ENCODE data around the gene DLG2.
A peak's percentile ranks its signal among the peaks of the same experiment; 100 is the strongest.

DLG2 gene

GRCh38 chr11:84544566-84544965 lies 1082.6 kb downstream of the DLG2 start:
- TF ChIP-seq, protein P1, sequence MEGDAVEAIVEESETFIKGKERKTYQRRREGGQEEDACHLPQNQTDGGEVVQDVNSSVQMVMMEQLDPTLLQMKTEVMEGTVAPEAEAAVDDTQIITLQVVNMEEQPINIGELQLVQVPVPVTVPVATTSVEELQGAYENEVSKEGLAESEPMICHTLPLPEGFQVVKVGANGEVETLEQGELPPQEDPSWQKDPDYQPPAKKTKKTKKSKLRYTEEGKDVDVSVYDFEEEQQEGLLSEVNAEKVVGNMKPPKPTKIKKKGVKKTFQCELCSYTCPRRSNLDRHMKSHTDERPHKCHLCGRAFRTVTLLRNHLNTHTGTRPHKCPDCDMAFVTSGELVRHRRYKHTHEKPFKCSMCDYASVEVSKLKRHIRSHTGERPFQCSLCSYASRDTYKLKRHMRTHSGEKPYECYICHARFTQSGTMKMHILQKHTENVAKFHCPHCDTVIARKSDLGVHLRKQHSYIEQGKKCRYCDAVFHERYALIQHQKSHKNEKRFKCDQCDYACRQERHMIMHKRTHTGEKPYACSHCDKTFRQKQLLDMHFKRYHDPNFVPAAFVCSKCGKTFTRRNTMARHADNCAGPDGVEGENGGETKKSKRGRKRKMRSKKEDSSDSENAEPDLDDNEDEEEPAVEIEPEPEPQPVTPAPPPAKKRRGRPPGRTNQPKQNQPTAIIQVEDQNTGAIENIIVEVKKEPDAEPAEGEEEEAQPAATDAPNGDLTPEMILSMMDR (IDR thresholded peaks at IDR 0.05): no peak

DNA sequence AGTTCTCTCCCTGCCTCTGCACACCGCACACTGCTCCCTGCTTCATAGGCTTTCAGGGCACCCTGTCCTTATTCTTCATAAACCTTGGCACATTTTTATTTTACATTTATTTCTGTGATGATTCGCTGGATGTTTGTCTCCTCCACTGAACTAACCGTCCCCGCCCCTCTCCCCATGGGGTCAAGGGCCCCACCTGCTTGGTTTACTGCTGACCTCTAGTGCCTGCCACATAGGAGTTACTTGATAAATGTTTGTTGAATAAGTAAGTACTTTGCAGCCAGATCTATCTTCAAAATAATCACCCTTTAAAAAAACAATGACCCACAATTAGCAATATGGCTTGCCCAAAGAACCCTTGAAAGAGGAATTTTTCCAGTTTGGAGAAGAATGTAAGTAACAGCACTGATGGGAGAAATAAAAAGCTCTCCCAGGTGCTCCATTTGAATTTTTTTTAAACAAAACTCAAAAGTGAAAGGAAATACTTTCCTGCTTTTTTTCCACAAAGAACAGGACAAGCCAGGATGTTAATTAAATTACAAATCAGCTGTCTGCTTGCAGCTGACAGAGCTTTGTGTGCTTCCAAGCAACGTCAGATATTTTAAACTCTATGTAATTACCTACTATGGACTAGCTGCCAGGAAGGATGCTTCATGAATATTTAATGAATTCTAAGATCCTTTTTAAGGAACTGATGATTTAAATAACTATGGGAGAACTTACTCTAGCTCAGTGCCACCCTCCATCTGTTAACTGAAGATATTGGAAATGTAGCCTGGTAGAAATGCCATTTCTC lies 1083.6 kb downstream of the DLG2 start:
- TF ChIP-seq, protein P1 (IDR thresholded peaks at IDR 0.05): no peak

DNA sequence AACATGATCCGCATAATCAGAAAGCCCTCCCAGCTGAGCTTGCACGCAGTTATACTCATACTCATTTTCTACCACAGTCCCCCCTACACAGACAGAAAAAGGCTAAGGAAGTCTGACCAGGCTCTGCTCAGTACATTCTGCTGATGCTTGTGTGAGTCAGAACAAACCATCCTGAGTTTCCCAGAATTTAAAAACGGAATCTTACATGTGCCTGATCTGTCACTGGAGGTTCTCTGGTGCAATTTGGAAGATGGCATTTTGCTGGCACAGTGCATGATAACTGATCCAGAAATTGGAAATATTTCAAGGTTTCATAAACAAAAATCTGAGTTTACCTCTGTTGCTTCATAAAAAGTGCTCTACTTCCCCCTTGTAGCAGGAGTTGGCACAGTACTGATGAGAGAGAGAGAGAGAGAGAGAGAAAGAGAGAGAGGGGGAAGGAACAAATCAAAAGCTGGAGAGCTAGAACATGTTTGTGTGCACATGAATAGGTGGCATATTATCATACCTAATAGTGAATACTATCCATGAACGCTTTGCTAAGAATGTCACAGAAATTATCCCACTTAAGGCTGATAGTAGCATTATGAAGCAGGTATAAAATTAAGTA lies 1085.3 kb downstream of the DLG2 start:
- TF ChIP-seq, protein P1 (IDR thresholded peaks at IDR 0.05): no peak

DNA sequence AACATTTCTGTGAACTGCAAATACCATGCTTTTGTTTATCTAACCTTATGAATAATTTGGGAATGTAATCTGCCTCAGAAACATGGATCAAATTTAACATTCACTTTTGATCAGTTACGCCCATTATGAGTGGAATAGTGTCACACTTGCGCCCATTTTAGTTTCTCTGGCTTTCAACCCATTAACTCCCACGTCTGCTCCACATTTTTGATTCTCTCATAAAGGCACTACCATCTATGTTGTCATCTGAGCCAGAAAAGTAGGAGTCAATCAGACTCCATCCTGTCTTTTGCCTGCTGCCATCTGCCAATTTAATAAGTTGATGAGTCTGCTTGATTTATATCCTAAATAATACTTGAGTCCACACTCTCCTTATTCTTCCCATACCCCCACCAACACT lies 1090.7 kb downstream of the DLG2 start:
- TF ChIP-seq, protein P1 (IDR thresholded peaks at IDR 0.05): no peak

- TF ChIP-seq, protein P1 (IDR thresholded peaks at IDR 0.05): no peak
Measured at GRCh38 chr11:84532364-84532763, 1094.8 kb downstream of the DLG2 start.

DNA sequence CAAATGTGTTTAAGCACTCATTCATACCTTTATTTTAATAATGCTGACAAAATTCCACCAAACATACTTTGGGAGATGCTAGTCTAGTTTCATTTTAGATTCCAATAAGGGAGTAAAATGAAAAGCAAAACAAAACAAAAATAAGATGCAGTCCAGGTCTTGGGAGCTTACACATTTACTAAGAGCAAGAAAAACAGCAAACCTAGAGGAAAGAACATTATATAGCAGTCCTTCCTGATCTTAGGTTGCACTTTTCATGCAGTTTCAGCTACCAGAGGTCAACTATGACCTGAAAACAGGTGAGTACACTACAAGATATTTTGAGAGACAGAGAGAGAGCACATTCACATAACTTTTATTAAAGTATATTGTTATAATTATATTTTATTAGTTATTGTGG lies 1100.9 kb downstream of the DLG2 start:
- TF ChIP-seq, protein P1 (IDR thresholded peaks at IDR 0.05): no peak

- TF ChIP-seq, protein P1 (IDR thresholded peaks at IDR 0.05): peak; percentile 64
Measured at GRCh38 chr11:84524422-84525051, 1102.6 kb downstream of the DLG2 start.

All from LNCAP (cell line).